Astrocyte (in vitro differentiated cells and primary cell): Measurements from ENCODE around the gene CELF6. TPM values are rescaled to one million over a fixed set of nuclear protein-coding genes. Genes with fewer than 3 reads are reported as not detected.

ENCODE experiments used
- DNase-seq: peaks from one replicate; pipeline ENCODE4 v3.0.0-alpha.2; 2010; ENCODE audit warnings: low read depth
- FAIRE-seq: peaks from 2 replicates; lab custom pipeline; 2011; peaks lifted over from hg19 to GRCh38; lab: Jason Lieb, UNC
- H2AFZ ChIP-seq: 2 replicates; pipeline ENCODE4 v1.6.0; 2012; ENCODE audit warnings: low read depth, low read length, inconsistent platforms
- H3K27ac ChIP-seq: 2 replicates; pipeline ENCODE4 v1.5.1; 2011; ENCODE audit warnings: low read depth, low read length, inconsistent platforms
- H3K27me3 ChIP-seq: 2 replicates; pipeline ENCODE4 v1.6.0; 2011; ENCODE audit warnings: low read length, inconsistent platforms; ENCODE audit not compliant: insufficient read depth
- H3K36me3 ChIP-seq: 2 replicates; pipeline ENCODE4 v1.5.1; 2011; ENCODE audit warnings: low read length, inconsistent platforms; ENCODE audit not compliant: insufficient read depth
- H3K4me1 ChIP-seq: 2 replicates; pipeline ENCODE4 v1.5.1; 2011; ENCODE audit warnings: low read length, inconsistent platforms; ENCODE audit not compliant: insufficient read depth
- H3K4me2 ChIP-seq: 2 replicates; pipeline ENCODE4 v1.6.0; 2012; ENCODE audit warnings: low read length, inconsistent platforms
- H3K4me3 ChIP-seq: 2 replicates; pipeline ENCODE4 v1.5.1; 2011; ENCODE audit warnings: low read depth, mild to moderate bottlenecking, low read length, inconsistent platforms; ENCODE audit not compliant: insufficient read depth
- H3K79me2 ChIP-seq: 2 replicates; pipeline ENCODE4 v1.6.0; 2012; ENCODE audit warnings: mild to moderate bottlenecking, low read length, inconsistent platforms; ENCODE audit not compliant: insufficient read depth
- H3K9ac ChIP-seq: 2 replicates; pipeline ENCODE4 v1.6.0; 2012; ENCODE audit warnings: mild to moderate bottlenecking, low read length, inconsistent platforms
- H3K9me3 ChIP-seq: 2 replicates; pipeline ENCODE4 v1.5.1; 2012; ENCODE audit warnings: low read depth, mild to moderate bottlenecking, low read length, inconsistent platforms; ENCODE audit not compliant: insufficient read depth
- H4K20me1 ChIP-seq: 2 replicates; pipeline ENCODE4 v1.6.0; 2012; ENCODE audit warnings: low read length, inconsistent platforms; ENCODE audit not compliant: insufficient read depth
- H3K27ac Mint-ChIP-seq: one replicate; pipeline ENCODE4 v1.8.0; 2021; ENCODE audit warnings: mild to moderate bottlenecking, mixed read lengths; ENCODE audit not compliant: unreplicated experiment
- H3K27me3 Mint-ChIP-seq: one replicate; pipeline ENCODE4 v1.8.0; 2021; ENCODE audit warnings: low read depth, mixed read lengths; ENCODE audit not compliant: unreplicated experiment
- H3K36me3 Mint-ChIP-seq: one replicate; pipeline ENCODE4 v1.8.0; 2021; ENCODE audit warnings: low read depth, mixed read lengths; ENCODE audit not compliant: unreplicated experiment
- H3K4me1 Mint-ChIP-seq: one replicate; pipeline ENCODE4 v1.8.0; 2021; ENCODE audit warnings: low read depth, mixed read lengths; ENCODE audit not compliant: unreplicated experiment
- H3K4me3 Mint-ChIP-seq: one replicate; pipeline ENCODE4 v1.8.0; 2021; ENCODE audit warnings: mild to moderate bottlenecking, moderate library complexity, mixed read lengths; ENCODE audit not compliant: unreplicated experiment
- H3K9me3 Mint-ChIP-seq: one replicate; pipeline ENCODE4 v1.8.0; 2021; ENCODE audit warnings: mild to moderate bottlenecking, mixed read lengths; ENCODE audit not compliant: unreplicated experiment
- EZH2 ChIP-seq: IDR thresholded peaks from 2 replicates; pipeline ENCODE4 v1.6.1; 2012; ENCODE audit warnings: mild to moderate bottlenecking, low read length, inconsistent platforms; ENCODE audit not compliant: insufficient read depth
- total RNA-seq: library from RNA; stranded (reverse); gene quantifications from 2 replicates; pipeline ENCODE4 v1.2.1, GENCODE V29; 2021
- TF ChIP-seq, protein P1 (sequence below): IDR thresholded peaks from 2 replicates; pipeline ENCODE4 v1.5.1; 2011; ENCODE audit warnings: low read depth, mild to moderate bottlenecking, inconsistent platforms, low read length, moderate library complexity; ENCODE audit not compliant: insufficient read depth

The CELF6 gene
- total RNA-seq, 1 donor from 2014 or later, result not detected

DNA sequence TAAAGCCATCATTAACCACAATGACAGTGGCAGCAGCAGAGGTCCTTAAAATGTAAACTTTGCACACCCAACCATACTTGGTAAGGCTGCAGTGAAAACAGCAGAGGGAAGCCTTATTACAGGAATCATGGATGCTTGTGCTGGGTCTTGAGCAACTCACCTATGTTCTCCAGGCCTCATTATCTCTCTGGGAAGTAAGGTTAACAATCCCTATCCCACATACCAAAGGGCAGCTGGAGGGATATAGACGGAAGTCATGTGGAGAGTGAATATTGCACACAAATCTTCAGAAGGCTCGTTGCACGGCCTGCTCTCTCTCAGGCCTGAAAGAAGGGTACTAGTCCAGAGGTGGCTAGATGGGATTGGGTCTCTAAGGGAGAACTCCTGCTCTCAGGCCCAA, 25.8 kb upstream of the CELF6 start:
- Histone ChIP-seq H3K9ac (no peak overlapping the region), H3K79me2 (no peaks in the 10 kb centered on the region), H3K27me3 (no peaks in the 10 kb centered on the region), H3K36me3 (peaks cover 23% of the 10 kb centered on the region), H4K20me1 (no peaks in the 10 kb centered on the region), H3K4me3 (no peak overlapping the region), H3K27ac (no peak overlapping the region), H2AFZ (no peak overlapping the region), H3K4me2 (no peak overlapping the region), H3K4me1 (no peaks in the 10 kb centered on the region), H3K9me3 (no peaks in the 10 kb centered on the region)
- Mint-ChIP-seq H3K4me3 (no peak overlapping the region), H3K27ac (no peak overlapping the region), H3K4me1 (no peaks in the 10 kb centered on the region), H3K27me3 (no peaks in the 10 kb centered on the region), H3K9me3 (no peaks in the 10 kb centered on the region), H3K36me3 (peaks cover 18% of the 10 kb centered on the region)
- DNase-seq (no peak), FAIRE-seq (no peak)
- no peak for TF ChIP-seq EZH2
- TF ChIP-seq, protein P1, sequence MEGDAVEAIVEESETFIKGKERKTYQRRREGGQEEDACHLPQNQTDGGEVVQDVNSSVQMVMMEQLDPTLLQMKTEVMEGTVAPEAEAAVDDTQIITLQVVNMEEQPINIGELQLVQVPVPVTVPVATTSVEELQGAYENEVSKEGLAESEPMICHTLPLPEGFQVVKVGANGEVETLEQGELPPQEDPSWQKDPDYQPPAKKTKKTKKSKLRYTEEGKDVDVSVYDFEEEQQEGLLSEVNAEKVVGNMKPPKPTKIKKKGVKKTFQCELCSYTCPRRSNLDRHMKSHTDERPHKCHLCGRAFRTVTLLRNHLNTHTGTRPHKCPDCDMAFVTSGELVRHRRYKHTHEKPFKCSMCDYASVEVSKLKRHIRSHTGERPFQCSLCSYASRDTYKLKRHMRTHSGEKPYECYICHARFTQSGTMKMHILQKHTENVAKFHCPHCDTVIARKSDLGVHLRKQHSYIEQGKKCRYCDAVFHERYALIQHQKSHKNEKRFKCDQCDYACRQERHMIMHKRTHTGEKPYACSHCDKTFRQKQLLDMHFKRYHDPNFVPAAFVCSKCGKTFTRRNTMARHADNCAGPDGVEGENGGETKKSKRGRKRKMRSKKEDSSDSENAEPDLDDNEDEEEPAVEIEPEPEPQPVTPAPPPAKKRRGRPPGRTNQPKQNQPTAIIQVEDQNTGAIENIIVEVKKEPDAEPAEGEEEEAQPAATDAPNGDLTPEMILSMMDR, result no peak

DNA sequence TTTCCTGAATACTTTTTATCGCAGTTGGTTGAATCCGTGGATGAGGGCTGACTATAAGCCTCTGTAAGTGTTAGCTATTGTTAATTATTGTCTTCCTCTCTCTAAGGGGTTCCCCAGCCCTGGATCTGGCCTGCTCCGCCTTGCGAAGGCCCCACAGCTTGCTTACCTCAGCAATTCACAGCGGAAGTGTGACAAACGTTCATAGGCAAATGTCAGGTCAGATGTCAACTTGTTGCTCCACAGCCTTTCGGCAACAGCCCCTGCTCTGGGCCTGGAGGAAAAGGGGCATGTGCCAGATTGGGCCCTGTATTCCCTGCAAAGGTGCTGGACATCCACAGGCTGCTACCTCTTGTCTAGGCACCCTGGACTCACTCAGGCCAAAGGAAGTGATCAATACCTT, 25.3 kb upstream of the CELF6 start:
- Mint-ChIP-seq H3K4me1 (no peaks in the 10 kb centered on the region), H3K9me3 (no peaks in the 10 kb centered on the region), H3K4me3 (no peak overlapping the region), H3K27me3 (no peaks in the 10 kb centered on the region), H3K27ac (no peak overlapping the region), H3K36me3 (peaks cover 15% of the 10 kb centered on the region)
- Histone ChIP-seq H3K36me3 (peaks cover 20% of the 10 kb centered on the region), H3K9me3 (no peaks in the 10 kb centered on the region), H3K4me2 (no peak overlapping the region), H4K20me1 (no peaks in the 10 kb centered on the region), H3K27ac (no peak overlapping the region), H2AFZ (no peak overlapping the region), H3K4me3 (no peak overlapping the region), H3K4me1 (peaks cover under 1% of the 10 kb centered on the region), H3K9ac (no peak overlapping the region), H3K27me3 (no peaks in the 10 kb centered on the region), H3K79me2 (no peaks in the 10 kb centered on the region)
- DNase-seq (no peak), FAIRE-seq (no peak)
- TF ChIP-seq, protein P1, result no peak
- TF ChIP-seq EZH2, result no peak

DNA sequence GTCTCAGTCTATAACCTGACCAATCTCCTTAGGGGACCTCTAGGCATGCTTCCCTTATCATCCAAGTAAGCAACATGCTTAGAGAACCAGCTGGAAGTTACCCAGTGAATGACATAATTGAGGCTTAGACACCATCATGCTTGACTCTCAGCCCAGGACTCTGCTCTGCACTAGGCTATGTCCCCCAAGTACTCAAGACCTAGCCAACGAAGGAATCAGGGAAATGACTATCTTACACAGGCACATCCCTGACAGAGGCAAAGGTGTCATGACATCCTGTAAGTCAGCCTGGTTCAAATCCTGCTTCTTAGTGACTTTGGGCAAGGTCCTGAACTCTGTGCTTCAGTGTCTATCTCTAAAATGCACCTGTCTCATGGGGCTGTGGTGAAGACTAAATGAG, 24.6 kb upstream of the CELF6 start:
- Histone ChIP-seq H3K36me3 (peaks cover 20% of the 10 kb centered on the region), H3K4me2 (no peak overlapping the region), H3K9me3 (no peaks in the 10 kb centered on the region), H2AFZ (no peak overlapping the region), H3K4me1 (peaks cover 5% of the 10 kb centered on the region), H3K9ac (no peak overlapping the region), H3K27me3 (no peaks in the 10 kb centered on the region), H3K27ac (no peak overlapping the region), H4K20me1 (no peaks in the 10 kb centered on the region), H3K4me3 (no peak overlapping the region), H3K79me2 (no peaks in the 10 kb centered on the region)
- Mint-ChIP-seq H3K27me3 (no peaks in the 10 kb centered on the region), H3K9me3 (no peaks in the 10 kb centered on the region), H3K36me3 (peaks cover 12% of the 10 kb centered on the region), H3K27ac (no peak overlapping the region), H3K4me3 (no peak overlapping the region), H3K4me1 (peaks cover 4% of the 10 kb centered on the region)
- TF ChIP-seq EZH2, result no peak
- TF ChIP-seq, protein P1, result no peak
- DNase-seq (no peak), FAIRE-seq (no peak)
